Myocyte (in vitro differentiated cells): Measurements from ENCODE around the gene KLF11. TPM values are rescaled to one million over a fixed set of nuclear protein-coding genes. Genes with fewer than 3 reads are reported as not detected.

Experiments used
- DNase-seq: peaks from one replicate; pipeline ENCODE4 v3.0.0-alpha.2; 2012; ENCODE audit warnings: low read depth
- total RNA-seq: library from RNA; depleted of rRNA; stranded (reverse); fragments of >200 nt; gene quantifications from 2 replicates; pipeline ENCODE4 v1.2.3, GENCODE V29; 2014

KLF11 gene
- total RNA-seq, 1 donor from 2014 or later, result 5.1 TPM

DNA sequence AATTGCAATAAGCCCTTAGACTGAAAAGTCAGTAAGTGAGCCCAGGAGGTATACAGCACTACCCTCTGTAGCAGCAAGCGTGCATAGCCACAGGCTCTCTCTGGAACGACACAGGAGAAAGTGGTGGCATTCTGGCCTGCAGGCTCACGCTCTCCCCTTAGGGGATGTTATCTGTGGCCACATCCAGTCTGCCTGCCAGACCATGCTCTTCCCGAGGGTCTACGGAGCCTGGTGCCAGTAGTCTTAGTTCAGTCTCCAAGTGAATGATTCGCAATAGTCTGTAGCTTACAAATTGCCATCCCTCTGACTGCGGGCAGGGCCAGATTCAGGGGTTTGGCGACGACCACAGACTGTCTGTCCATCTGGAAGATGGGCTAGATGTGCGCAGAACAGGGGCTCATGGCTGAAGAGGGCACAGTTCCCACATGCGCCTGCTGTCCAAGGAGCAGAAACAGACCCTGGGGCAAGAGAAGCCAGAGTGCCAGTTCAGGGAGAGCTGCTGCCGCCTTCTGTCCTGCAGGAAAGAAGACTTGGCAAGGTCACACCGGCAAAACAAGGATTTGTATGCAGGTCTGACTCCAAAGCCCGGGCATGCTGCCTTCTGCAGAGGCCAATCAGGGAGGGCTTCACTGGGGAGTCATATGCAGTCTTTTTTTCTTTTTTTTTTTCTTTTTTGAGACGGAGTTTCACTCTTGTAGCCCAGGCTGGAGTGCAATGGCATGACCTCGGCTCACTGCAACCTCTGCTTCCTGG, 3.5 kb upstream of the KLF11 start:
- no peak for DNase-seq

DNA sequence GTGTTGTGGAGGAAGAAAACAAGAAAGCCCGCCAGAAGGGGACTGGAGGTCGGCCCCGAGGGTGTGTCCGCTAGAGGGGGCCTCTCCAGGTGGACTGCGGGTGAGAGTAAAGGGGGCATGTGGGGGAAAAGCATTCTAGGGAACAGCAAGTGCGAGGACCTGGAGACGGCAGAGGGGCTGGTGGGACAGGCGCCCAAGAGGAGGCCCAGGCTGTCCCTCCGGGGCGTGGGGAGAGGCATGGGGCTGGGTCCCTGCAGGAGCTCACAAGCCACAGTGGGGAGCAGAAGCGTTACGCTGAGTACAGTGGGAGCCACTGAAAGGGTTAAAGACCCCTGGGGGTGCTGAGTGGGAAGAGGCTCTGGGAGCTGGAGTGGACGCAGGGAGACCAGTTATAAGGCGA, 1.6 kb upstream of the KLF11 start:
- no peak for DNase-seq

- no peak for DNase-seq
Measured at GRCh38 chr2:10042301-10043161, 819 bp upstream of the KLF11 start.

DNA sequence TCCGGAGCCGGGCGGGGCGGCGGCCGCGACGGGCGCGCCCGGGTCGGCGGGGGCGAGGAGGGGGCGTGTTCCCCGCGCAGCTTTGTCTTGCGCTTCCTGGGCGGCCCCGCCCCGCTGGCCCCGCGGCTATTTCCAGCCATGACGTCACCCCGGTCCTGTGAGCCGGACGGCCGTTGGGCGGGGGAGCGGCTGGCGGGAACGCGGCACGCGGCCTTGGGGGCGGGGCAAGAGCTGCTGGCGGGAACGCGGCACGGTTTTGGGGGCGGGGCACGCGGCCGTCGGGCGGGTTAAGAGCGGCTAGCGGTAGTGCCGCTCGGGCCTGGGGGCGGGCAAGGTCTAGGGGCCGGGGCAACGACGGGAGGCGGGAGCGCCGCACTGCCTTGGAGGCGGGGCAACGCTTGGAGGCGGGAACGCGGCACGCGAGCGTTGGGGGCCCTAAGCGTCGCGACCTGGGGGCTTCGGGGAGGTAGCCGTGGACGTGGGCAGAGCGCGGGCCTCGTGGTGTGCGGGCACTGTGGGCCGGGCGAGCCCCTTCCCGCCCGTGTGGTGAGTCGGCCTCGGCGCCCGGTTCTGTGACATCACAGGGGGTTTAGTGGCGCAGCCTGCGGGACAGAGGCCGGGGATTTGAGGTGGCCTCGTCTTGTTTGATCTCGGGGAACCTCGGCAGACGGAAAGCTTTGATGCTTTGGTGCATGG, 704 bp downstream of the KLF11 start:
- peak; percentile 88 for DNase-seq

- DNase-seq, result no peak
Measured at GRCh38 chr2:10045561-10046355, 2.4 kb downstream of the KLF11 start.

GRCh38 chr2:10046931-10047330, 3.6 kb downstream of the KLF11 start:
- no peak for DNase-seq

DNA sequence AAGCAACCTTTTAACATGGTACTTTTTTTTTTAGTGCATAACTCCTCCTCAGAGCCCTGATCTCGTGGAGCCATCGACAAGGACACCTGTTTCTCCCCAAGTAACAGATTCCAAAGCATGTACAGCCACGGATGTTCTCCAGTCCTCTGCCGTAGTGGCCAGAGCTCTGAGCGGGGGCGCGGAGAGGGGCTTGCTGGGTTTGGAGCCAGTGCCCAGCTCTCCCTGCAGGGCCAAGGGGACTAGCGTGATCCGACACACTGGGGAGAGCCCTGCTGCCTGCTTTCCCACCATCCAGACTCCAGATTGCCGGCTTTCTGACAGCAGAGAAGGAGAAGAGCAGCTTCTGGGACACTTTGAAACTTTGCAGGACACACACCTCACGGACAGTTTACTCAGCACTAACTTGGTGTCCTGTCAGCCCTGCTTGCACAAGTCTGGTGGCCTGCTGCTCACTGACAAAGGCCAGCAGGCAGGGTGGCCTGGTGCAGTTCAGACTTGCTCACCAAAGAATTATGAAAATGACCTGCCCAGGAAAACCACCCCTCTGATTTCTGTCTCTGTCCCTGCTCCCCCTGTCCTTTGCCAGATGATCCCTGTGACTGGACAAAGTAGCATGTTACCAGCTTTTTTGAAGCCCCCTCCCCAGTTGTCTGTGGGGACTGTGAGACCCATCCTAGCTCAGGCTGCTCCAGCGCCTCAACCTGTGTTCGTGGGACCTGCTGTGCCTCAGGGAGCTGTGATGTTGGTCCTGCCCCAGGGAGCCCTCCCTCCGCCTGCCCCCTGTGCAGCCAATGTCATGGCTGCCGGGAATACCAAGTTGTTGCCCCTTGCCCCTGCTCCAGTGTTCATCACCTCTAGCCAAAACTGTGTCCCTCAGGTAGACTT, 4.5 kb downstream of the KLF11 start:
- DNase-seq, result no peak

- DNase-seq, result peak; percentile 56
Measured at GRCh38 chr2:10048501-10049171, 5.3 kb downstream of the KLF11 start.

DNA sequence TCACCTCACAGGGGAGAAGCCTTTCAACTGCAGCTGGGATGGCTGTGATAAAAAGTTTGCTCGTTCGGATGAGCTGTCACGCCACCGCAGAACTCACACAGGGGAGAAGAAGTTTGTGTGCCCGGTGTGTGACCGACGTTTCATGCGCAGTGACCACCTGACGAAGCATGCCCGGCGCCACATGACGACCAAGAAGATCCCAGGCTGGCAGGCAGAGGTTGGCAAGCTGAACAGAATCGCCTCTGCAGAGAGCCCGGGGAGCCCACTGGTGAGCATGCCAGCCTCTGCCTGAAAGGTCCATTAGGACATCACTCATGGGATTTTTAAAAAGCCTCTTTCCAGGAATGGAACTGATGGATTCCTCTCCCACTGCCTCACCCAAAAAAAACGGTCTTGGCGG, 8.9 kb downstream of the KLF11 start:
- no peak for DNase-seq

- no peak for DNase-seq
Measured at GRCh38 chr2:10053351-10053750, 10.0 kb downstream of the KLF11 start.

DNA sequence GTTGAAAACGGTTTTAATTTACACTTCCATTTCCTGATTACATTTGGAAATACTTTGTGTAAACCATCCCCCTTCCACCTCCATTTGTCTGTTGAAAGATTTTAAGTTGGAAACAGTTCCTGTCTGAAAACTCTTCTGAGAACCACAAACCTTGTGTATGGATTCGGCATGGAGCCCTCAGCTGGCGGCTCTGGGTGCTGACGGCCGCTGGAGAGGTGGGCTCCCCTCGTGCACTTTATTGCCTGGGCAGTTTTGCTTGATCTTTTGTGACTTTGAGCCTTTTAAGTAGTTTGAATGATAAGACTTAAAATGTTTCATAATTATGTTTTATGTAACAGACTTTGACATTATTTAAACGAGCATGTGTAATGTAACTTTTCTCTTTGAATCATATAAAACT, 11.1 kb downstream of the KLF11 start:
- no peak for DNase-seq

GRCh38 chr2:10054976-10055375, 11.6 kb downstream of the KLF11 start:
- DNase-seq, result no peak

- DNase-seq, result no peak
Measured at GRCh38 chr2:10056439-10056838, 13.1 kb downstream of the KLF11 start.

GRCh38 chr2:10057231-10058107, 14.1 kb downstream of the KLF11 start:
- peak; percentile 85 for DNase-seq

DNA sequence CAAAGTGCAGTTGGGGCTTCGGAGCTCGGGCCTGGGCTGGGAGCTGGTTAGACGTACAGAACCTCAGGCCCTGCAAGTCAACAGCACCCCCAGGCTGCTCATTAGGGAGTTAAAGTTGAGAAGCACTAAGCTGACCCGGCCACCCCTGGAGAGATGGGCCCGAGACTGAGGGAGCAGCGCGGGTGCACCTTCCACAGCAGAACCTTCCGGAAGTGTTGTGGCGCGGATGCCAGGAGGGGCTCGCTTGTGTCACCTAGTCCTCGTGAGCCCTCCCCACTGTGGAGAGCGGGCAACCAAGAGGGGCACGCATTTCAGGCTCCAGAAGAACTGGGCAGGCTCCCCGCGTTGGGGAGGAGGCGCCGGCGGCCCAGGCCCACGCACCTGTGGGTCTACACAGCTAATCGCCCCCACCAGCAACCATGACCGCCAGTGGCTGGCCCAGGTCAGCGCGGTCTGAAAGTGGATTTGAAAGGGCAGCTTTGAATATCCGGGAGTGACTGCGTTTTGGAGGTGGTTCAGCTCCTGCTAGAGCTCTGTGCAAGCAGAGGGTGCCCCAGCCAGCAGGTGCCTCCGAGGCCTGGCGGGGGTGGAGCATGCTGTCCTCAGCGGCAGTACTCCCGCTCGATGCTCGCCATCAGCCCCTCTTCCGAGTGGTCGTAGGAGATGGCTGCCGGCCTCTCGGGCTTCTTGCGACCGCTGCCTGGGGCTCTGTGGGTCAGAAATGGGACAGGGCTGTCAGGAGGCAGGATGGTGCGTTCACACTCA, 15.1 kb downstream of the KLF11 start:
- no peak for DNase-seq

DNA sequence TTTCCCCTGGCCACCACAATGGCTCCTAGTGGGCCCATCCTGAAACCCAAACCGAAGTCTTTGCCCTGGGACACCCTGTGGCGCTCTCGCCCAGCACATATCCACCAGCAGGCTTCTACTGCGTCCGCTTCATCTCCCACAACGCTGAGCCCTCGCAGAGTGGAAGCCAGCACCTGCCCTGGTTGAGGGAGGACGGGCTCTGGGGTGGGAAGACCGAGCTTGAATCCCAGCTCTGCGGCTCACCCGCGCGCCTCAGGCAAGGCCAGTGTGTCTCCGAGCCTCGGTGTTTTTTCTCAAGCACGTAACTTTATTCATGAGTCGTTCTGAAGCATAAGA, 15.6 kb downstream of the KLF11 start:
- no peak for DNase-seq

GRCh38 chr2:10059552-10060335, 16.4 kb downstream of the KLF11 start:
- no peak for DNase-seq
